Lung (tissue), 12 donors: ENCODE data around the gene B4GALT2. TPM values are rescaled to one million over a fixed set of nuclear protein-coding genes. Genes with fewer than 3 reads are reported as not detected.

Experiments
- ATAC-seq: fragments of 200-7000 bp; cut with Tn5 transposase; one replicate; pipeline ENCODE4 v1.9.1; 2020; ENCODE audit warnings: moderate number of reproducible peaks; ENCODE audit not compliant: insufficient read depth, low FRiP score
- DNase-seq, 3 donors: peaks; one replicate each; pipeline ENCODE4 v3.0.0-alpha.2; 2013 to 2017
- H3K27ac ChIP-seq, 2 donors: one replicate each; pipeline ENCODE4 v1.5.1; 2013; ENCODE audit warnings: mild to moderate bottlenecking in 2 of 2, moderate library complexity in 2 of 2, control low read depth in 1 of 2, inconsistent platforms in 1 of 2, low read depth in 1 of 2, low read length in 1 of 2
- H3K27me3 ChIP-seq, 3 donors: one replicate each; pipeline ENCODE4 v1.5.1; 2013; ENCODE audit warnings: low read length in 2 of 3; ENCODE audit not compliant: control insufficient read depth in 3 of 3, insufficient read depth in 3 of 3
- H3K36me3 ChIP-seq, 4 donors: one replicate each; pipeline ENCODE4 v1.5.1; 2013; ENCODE audit warnings: low read length in 4 of 4, mild to moderate bottlenecking in 1 of 4, moderate library complexity in 1 of 4; ENCODE audit not compliant: control insufficient read depth in 4 of 4, insufficient read depth in 4 of 4
- H3K4me1 ChIP-seq, 5 donors: one replicate each; pipeline ENCODE4 v1.5.1; 2013; ENCODE audit warnings: low read length in 5 of 5, mild to moderate bottlenecking in 2 of 5, moderate library complexity in 1 of 5; ENCODE audit not compliant: control insufficient read depth in 5 of 5, insufficient read depth in 5 of 5
- H3K4me3 ChIP-seq: one replicate; pipeline ENCODE4 v1.5.1; 2013; ENCODE audit warnings: mild to moderate bottlenecking, control low read depth, moderate library complexity
- H3K9ac ChIP-seq, 2 donors: one replicate each; pipeline ENCODE4 v1.5.1; 2013; ENCODE audit warnings: low read length in 2 of 2, control low read depth in 1 of 2; ENCODE audit not compliant: insufficient read depth in 1 of 2
- H3K9me3 ChIP-seq, 4 donors: one replicate each; pipeline ENCODE4 v1.5.1; 2013; ENCODE audit warnings: low read length in 3 of 4, mild to moderate bottlenecking in 1 of 4, moderate library complexity in 1 of 4; ENCODE audit not compliant: control insufficient read depth in 4 of 4, insufficient read depth in 3 of 4
- CTCF ChIP-seq: IDR thresholded peaks from 2 replicates; pipeline ENCODE4 v1.5.1; 2012; ENCODE audit warnings: mild to moderate bottlenecking; ENCODE audit errors: control extremely low read depth, extremely low read depth
- WGBS, 2 donors: extraction: QIAGEN DNeasy Blood & Tissue Kit; methylation state at CpG; one replicate each; pipeline ENCODE4 v1.1.7; 2013; 5-methylcytosine and 5-hydroxymethylcytosine counted together
- polyA plus RNA-seq, 2 donors: library from polyadenylated mRNA; stranded (reverse); fragments of 200-250 nt; gene quantifications; one replicate each; pipeline ENCODE4 v1.2.1, GENCODE V29; 2013
- total RNA-seq, 2 donors: library from RNA; depleted of rRNA in 1 of 2; stranded (reverse); fragments of >200 nt in 1 of 2; gene quantifications; one replicate each; pipeline ENCODE4 v1.2.1, GENCODE V29; 2014 to 2021
- donor health status: control.
- donor health status: control.
- donor health status: Bipolar disorder and iron deficiency.
- donor health status: healthy.
- donor health status: DM: yes; HTN: yes; CAD: no.

The B4GALT2 gene
- total and polyA plus RNA-seq, 4 donors: 13.6 to 40.9 (median 30.5) TPM

- no peak for DNase-seq
Measured at GRCh38 chr1:43971336-43971980, 7.6 kb upstream of the B4GALT2 start.

GRCh38 chr1:43973981-43974442, 5.0 kb upstream of the B4GALT2 start:
- H3K4me3 ChIP-seq: no peak overlapping the region
- no peaks in the 10 kb centered on the region for H3K9me3 ChIP-seq
- ATAC-seq: no peak
- WGBS, 2 donors: 35 to 40% methylated on average over 9 of the region's 9 CpGs
- peaks cover 0 to 34% (median 19%) of the 10 kb centered on the region in 5 donors for H3K4me1 ChIP-seq
- H3K27ac ChIP-seq: peak overlapping the region; percentile 85 to 93
- H3K27me3 ChIP-seq: no peaks in the 10 kb centered on the region
- TF ChIP-seq CTCF: no peak
- peaks cover 0 to 20% (median 17%) of the 10 kb centered on the region in 4 donors for H3K36me3 ChIP-seq
- no peak for DNase-seq
- peak overlapping the region in 1 of 2 donors; percentile 61 for H3K9ac ChIP-seq

More at GRCh38 chr1:43971336-43971980, 7.6 kb upstream of the B4GALT2 start:
- TF ChIP-seq CTCF: no peak
- no peaks in the 10 kb centered on the region for H3K9me3 ChIP-seq
- H3K27ac ChIP-seq: no peak overlapping the region
- H3K9ac ChIP-seq: no peak overlapping the region
- no peak for ATAC-seq
- 97 to 98% methylated on average over 17 of the region's 17 CpGs for WGBS, 2 donors
- peaks cover 0 to 14% (median 9%) of the 10 kb centered on the region in 4 donors for H3K36me3 ChIP-seq
- H3K4me3 ChIP-seq: no peak overlapping the region
- H3K4me1 ChIP-seq: peaks cover 0 to 26% (median 9%) of the 10 kb centered on the region in 5 donors
- no peaks in the 10 kb centered on the region for H3K27me3 ChIP-seq

GRCh38 chr1:43974443-43975248, 4.4 kb upstream of the B4GALT2 start, which contains the start of gene ATP6V0B:
TSS of gene ATP6V0B (plus strand) at chr1:43974960. CDS start at chr1:43975041, 81 bp downstream.
- DNase-seq (peak; percentile 93 to 95 (median 94)), ATAC-seq (peak; percentile 85)
- Histone ChIP-seq H3K9me3 (no peaks in the 10 kb centered on the region), H3K4me1 (peaks cover 0 to 34% (median 19%) of the 10 kb centered on the region in 5 donors), H3K36me3 (peaks cover 0 to 20% (median 17%) of the 10 kb centered on the region in 4 donors), H3K27me3 (no peaks in the 10 kb centered on the region), H3K4me3 (peak within 1 kb of the TSS; percentile 69), H3K9ac (peak within 1 kb of the TSS; percentile 31 to 61), H3K27ac (peak within 1 kb of the TSS; percentile 86 to 93)
- WGBS, 2 donors: 0% methylated on average over 80 to 93 of the region's 93 CpGs
- peak; percentile 16 for TF ChIP-seq CTCF
